Trophoblast cell (in vitro differentiated cells and primary cell): Measurements from ENCODE around the gene KCNA5.

Source experiments
- DNase-seq, 2 donors: peaks; one replicate each; pipeline ENCODE4 v3.0.0-alpha.2; 2016
- H2AFZ ChIP-seq: 2 replicates; pipeline ENCODE4 v1.6.1; 2013; ENCODE audit warnings: low read length, moderate library complexity, mild to moderate bottlenecking; ENCODE audit not compliant: insufficient read depth, poor library complexity
- H2AK5ac ChIP-seq: 2 replicates; pipeline ENCODE4 v1.6.1; 2013; ENCODE audit warnings: mild to moderate bottlenecking, low read length
- H2BK120ac ChIP-seq: 2 replicates; pipeline ENCODE4 v1.6.1; 2013; ENCODE audit warnings: low read length, mild to moderate bottlenecking, moderate library complexity; ENCODE audit not compliant: insufficient read depth, poor library complexity
- H2BK12ac ChIP-seq: 2 replicates; pipeline ENCODE4 v1.6.1; 2013; ENCODE audit warnings: mild to moderate bottlenecking, low read length, moderate library complexity
- H2BK5ac ChIP-seq: 2 replicates; pipeline ENCODE4 v1.6.1; 2013; ENCODE audit warnings: low read length, low read depth, moderate library complexity, mild to moderate bottlenecking; ENCODE audit not compliant: poor library complexity
- H3K14ac ChIP-seq: 2 replicates; pipeline ENCODE4 v1.6.1; 2013; ENCODE audit warnings: mild to moderate bottlenecking, low read length
- H3K18ac ChIP-seq: 2 replicates; pipeline ENCODE4 v1.6.1; 2013; ENCODE audit warnings: mild to moderate bottlenecking, low read length
- H3K23ac ChIP-seq: 2 replicates; pipeline ENCODE4 v1.6.1; 2013; ENCODE audit warnings: low read length
- H3K27ac ChIP-seq: 2 replicates; pipeline ENCODE4 v1.5.1; 2013; ENCODE audit warnings: low read depth, mild to moderate bottlenecking, inconsistent platforms, low read length, moderate library complexity
- H3K27me3 ChIP-seq: 2 replicates; pipeline ENCODE4 v1.6.1; 2013; ENCODE audit warnings: inconsistent platforms, mild to moderate bottlenecking, low read length, moderate library complexity; ENCODE audit not compliant: insufficient read depth
- H3K36me3 ChIP-seq, 2 experiments: 1 replicate in 1 of 2; 2 replicates in 1 of 2; pipeline ENCODE4 v1.6.1; 2013; ENCODE audit warnings: low read length in 2 of 2, mild to moderate bottlenecking in 2 of 2, moderate library complexity in 1 of 2; ENCODE audit not compliant: insufficient read depth in 2 of 2, control insufficient read depth in 1 of 2
- H3K4ac ChIP-seq: 2 replicates; pipeline ENCODE4 v1.6.1; 2013; ENCODE audit warnings: low read depth, mild to moderate bottlenecking, low read length, moderate library complexity
- H3K4me1 ChIP-seq, 2 experiments: 1 replicate in 1 of 2; 2 replicates in 1 of 2; pipeline ENCODE4 v1.6.1; 2013; ENCODE audit warnings: low read length in 2 of 2, mild to moderate bottlenecking in 2 of 2, moderate library complexity in 1 of 2; ENCODE audit not compliant: insufficient read depth in 2 of 2, control insufficient read depth in 1 of 2
- H3K4me2 ChIP-seq: 2 replicates; pipeline ENCODE4 v1.6.1; 2013; ENCODE audit warnings: inconsistent platforms, mild to moderate bottlenecking, low read length, moderate library complexity
- H3K4me3 ChIP-seq: 2 replicates; pipeline ENCODE4 v1.5.1; 2013; ENCODE audit warnings: mild to moderate bottlenecking, low read depth, low read length, inconsistent platforms
- H3K79me1 ChIP-seq: one replicate; pipeline ENCODE4 v1.6.1; 2013; ENCODE audit warnings: low read length
- H3K79me2 ChIP-seq: 2 replicates; pipeline ENCODE4 v1.6.1; 2013; ENCODE audit warnings: low read length, mild to moderate bottlenecking; ENCODE audit not compliant: control insufficient read depth, insufficient read depth, poor library complexity
- H3K9ac ChIP-seq: 2 replicates; pipeline ENCODE4 v1.6.1; 2013; ENCODE audit warnings: mild to moderate bottlenecking, low read length
- H3K9me3 ChIP-seq: 2 replicates; pipeline ENCODE4 v1.6.1; 2013; ENCODE audit warnings: low read depth, mild to moderate bottlenecking, control low read depth, inconsistent platforms, low read length; ENCODE audit not compliant: insufficient read depth
- H4K12ac ChIP-seq: 2 replicates; pipeline ENCODE4 v1.6.1; 2013; ENCODE audit warnings: low read depth, mild to moderate bottlenecking, low read length, moderate library complexity
- H4K8ac ChIP-seq: 2 replicates; pipeline ENCODE4 v1.6.1; 2013; ENCODE audit warnings: low read depth, mild to moderate bottlenecking, low read length, moderate library complexity
- H4K91ac ChIP-seq: one replicate; pipeline ENCODE4 v1.6.1; 2013; ENCODE audit warnings: low read depth, mild to moderate bottlenecking, low read length, moderate library complexity
- WGBS: extraction: QIAGEN DNeasy Blood & Tissue Kit; methylation state at CpG from one replicate; pipeline ENCODE4 v1.1.7; 2013; ENCODE audit warnings: missing lambda C conversion rate; ENCODE audit not compliant: insufficient read length, insufficient coverage; ENCODE audit errors: extremely low coverage; 5-methylcytosine and 5-hydroxymethylcytosine counted together

Gene KCNA5

DNA sequence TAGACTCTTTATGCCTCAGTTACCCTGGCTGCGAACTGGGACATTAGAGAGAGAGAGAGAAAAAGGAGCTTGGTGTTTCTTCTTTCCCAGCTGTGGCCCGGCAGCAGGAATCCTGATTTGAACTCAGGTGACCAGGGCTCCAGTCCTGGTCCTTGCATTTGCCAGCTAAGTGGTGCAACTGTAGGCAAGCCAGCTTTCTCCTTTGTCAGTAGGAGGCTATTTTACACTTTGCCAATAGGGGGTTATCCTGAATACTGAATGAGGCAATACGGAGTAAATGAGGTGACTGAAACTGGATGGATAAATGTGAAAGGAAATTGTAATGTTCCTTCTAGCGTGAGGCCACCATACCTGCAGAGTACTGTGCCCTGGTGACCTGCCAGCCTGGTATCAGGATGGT lies 27.8 kb downstream of the KCNA5 start:
- Histone ChIP-seq H3K4ac (no peak overlapping the region), H3K27me3 (no peaks in the 10 kb centered on the region), H2BK120ac (no peak overlapping the region), H3K9ac (no peak overlapping the region), H3K27ac (no peak overlapping the region), H3K4me1 (no peaks in the 10 kb centered on the region), H4K12ac (no peak overlapping the region), H2AFZ (no peak overlapping the region), H3K36me3 (no peaks in the 10 kb centered on the region), H2BK12ac (no peak overlapping the region), H4K8ac (no peak overlapping the region), H3K4me3 (no peak overlapping the region), H3K23ac (no peak overlapping the region), H3K9me3 (peaks cover 1% of the 10 kb centered on the region), H3K4me2 (no peak overlapping the region), H3K18ac (no peak overlapping the region), H4K91ac (no peak overlapping the region), H3K79me2 (no peaks in the 10 kb centered on the region), H2AK5ac (no peak overlapping the region), H3K14ac (no peak overlapping the region), H3K79me1 (no peaks in the 10 kb centered on the region), H2BK5ac (no peak overlapping the region)
- WGBS, result no CpG with 5 or more reads among the region's 4 CpGs
- DNase-seq, result no peak

DNA sequence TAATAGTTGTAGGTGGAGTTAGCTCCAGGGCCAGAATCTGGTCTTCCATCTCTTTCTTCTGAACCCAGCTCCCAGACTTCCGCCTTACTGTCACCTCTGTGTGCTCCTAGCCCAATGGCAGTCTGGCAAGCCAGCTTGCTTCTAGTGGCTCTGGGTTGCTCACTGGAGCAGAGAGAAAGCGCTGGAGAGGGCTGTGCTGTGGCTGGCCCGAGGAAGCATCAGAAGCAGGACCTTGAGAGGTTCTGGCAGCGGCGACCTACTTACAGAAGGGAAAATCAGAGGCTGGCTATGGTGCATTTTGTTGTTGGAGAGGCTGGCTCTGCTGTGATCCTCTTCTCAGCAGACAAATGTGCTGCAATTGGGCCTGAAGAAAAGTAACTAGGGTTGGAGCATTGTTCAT lies 28.6 kb downstream of the KCNA5 start:
- peaks cover 1% of the 10 kb centered on the region for H3K9me3 ChIP-seq
- H3K36me3 ChIP-seq, result no peaks in the 10 kb centered on the region
- no peak overlapping the region for H4K8ac ChIP-seq
- no peaks in the 10 kb centered on the region for H3K79me2 ChIP-seq
- no peak overlapping the region for H3K4me3 ChIP-seq
- H3K4ac ChIP-seq, result no peak overlapping the region
- H3K18ac ChIP-seq, result no peak overlapping the region
- H2BK120ac ChIP-seq, result no peak overlapping the region
- no peak overlapping the region for H3K23ac ChIP-seq
- no peak overlapping the region for H4K91ac ChIP-seq
- H4K12ac ChIP-seq, result no peak overlapping the region
- H3K9ac ChIP-seq, result no peak overlapping the region
- no peak overlapping the region for H3K14ac ChIP-seq
- H2BK12ac ChIP-seq, result no peak overlapping the region
- no peak overlapping the region for H3K4me2 ChIP-seq
- no peak overlapping the region for H2BK5ac ChIP-seq
- no peak overlapping the region for H2AK5ac ChIP-seq
- H3K27me3 ChIP-seq, result no peaks in the 10 kb centered on the region
- no peaks in the 10 kb centered on the region for H3K4me1 ChIP-seq
- H2AFZ ChIP-seq, result no peak overlapping the region
- no CpG with 5 or more reads among the region's 5 CpGs for WGBS
- no peaks in the 10 kb centered on the region for H3K79me1 ChIP-seq
- no peak for DNase-seq
- no peak overlapping the region for H3K27ac ChIP-seq

DNA sequence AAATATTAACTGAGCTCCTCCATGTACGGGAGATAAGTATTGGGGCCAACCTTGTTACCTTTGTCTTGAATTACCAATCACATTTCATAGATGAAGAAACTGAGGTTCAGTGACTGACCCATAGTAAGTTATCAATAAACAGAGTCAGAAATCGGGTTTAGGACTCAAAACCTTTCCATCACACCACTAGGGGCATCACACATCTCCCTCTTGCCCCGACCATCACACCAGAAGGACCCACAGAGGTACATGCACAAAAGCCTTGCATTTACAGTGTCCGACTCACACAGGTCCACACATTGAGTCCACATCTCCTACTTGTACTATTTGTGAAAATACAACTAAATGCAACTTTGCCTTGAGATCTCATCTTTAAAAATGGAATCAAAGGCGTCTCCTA lies 29.4 kb downstream of the KCNA5 start:
- Histone ChIP-seq H4K8ac (no peak overlapping the region), H3K9ac (no peak overlapping the region), H3K4me3 (no peak overlapping the region), H2BK5ac (no peak overlapping the region), H2BK120ac (no peak overlapping the region), H4K12ac (no peak overlapping the region), H3K27ac (no peak overlapping the region), H3K4me1 (peaks cover under 1 to 1% of the 10 kb centered on the region in 2 experiments), H3K23ac (no peak overlapping the region), H3K14ac (no peak overlapping the region), H3K79me2 (no peaks in the 10 kb centered on the region), H3K9me3 (peaks cover 1% of the 10 kb centered on the region), H3K4me2 (no peak overlapping the region), H4K91ac (no peak overlapping the region), H3K27me3 (no peaks in the 10 kb centered on the region), H3K18ac (no peak overlapping the region), H2AK5ac (no peak overlapping the region), H3K36me3 (no peaks in the 10 kb centered on the region), H3K79me1 (peaks cover 3% of the 10 kb centered on the region), H2AFZ (no peak overlapping the region), H3K4ac (no peak overlapping the region), H2BK12ac (no peak overlapping the region)
- DNase-seq, result no peak
- WGBS, result no CpG with 5 or more reads among the region's 5 CpGs

DNA sequence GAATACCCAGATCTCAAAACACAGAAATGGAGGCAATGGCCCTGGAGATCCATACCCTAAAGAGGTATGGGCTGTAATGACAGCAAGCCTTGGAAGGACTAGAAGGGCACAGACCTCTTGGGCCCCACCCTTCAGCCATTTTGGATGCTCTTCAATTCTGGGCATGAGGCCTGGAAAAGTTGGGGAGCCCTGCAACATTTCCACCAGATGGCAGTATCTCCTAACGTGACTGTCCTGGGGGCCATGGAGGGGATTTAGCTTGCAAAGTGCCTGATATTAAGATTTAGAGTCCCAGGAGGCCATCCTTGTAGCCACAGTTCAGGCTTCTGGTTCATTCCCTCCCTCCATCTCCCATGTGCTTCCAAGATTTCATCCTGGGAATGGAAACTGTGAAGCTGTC lies 30.2 kb downstream of the KCNA5 start:
- Histone ChIP-seq H3K9me3 (peaks cover 1% of the 10 kb centered on the region), H3K4me3 (no peak overlapping the region), H3K4ac (no peak overlapping the region), H3K27me3 (no peaks in the 10 kb centered on the region), H4K8ac (no peak overlapping the region), H2AFZ (no peak overlapping the region), H3K9ac (no peak overlapping the region), H3K36me3 (no peaks in the 10 kb centered on the region), H3K27ac (no peak overlapping the region), H3K79me2 (peaks cover 2% of the 10 kb centered on the region), H3K4me2 (no peak overlapping the region), H2BK5ac (no peak overlapping the region), H2AK5ac (no peak overlapping the region), H4K12ac (no peak overlapping the region), H2BK12ac (no peak overlapping the region), H3K14ac (no peak overlapping the region), H2BK120ac (no peak overlapping the region), H3K18ac (no peak overlapping the region), H4K91ac (no peak overlapping the region), H3K4me1 (peaks cover 8% of the 10 kb centered on the region in 2 experiments), H3K23ac (no peak overlapping the region), H3K79me1 (peaks cover 3% of the 10 kb centered on the region)
- DNase-seq, result no peak
- WGBS, result no CpG with 5 or more reads among the region's 1 CpG
